ENCODE measurements around the gene SLC37A4.

SLC37A4 gene

GRCh38 chr11:119047205-119047604 is 16.5 kb upstream of the SLC37A4 start:
- H3K9me3 ChIP-seq (ENCODE audit: insufficient read depth, low read length): no peaks in the 10 kb centered on the region
- no peak for TF ChIP-seq CTCF (IDR thresholded peaks at IDR 0.05; ENCODE audit: insufficient read depth, low read length, poor library complexity, severe bottlenecking)
- no peak for TF ChIP-seq EZH2phosphoT487 (conservative IDR thresholded peaks at IDR 0.05; ENCODE audit: low read length)
- no peaks in the 10 kb centered on the region for H4K20me1 ChIP-seq (ENCODE audit: low read depth, low read length)
- H3K79me2 ChIP-seq (ENCODE audit: insufficient read depth, low read length): no peaks in the 10 kb centered on the region
- no peaks in the 10 kb centered on the region for H3K27me3 ChIP-seq (ENCODE audit: low read length)
- no peak overlapping the region for H3K9ac ChIP-seq (ENCODE audit: low read length)
- no peak overlapping the region for H3K4me2 ChIP-seq (ENCODE audit: low read depth, low read length, poor library complexity, severe bottlenecking)
- 0 out of 2 replicates have a peak, but pooled peaks cover 2% of the 10 kb centered on the region for H3K36me3 ChIP-seq (ENCODE audit: low read length)
- H3K4me3 ChIP-seq (ENCODE audit: insufficient read depth, low read length, poor library complexity, severe bottlenecking): no peak overlapping the region
- peaks cover 3% of the 10 kb centered on the region; the same call in 1 of the 2 replicates for H3F3A ChIP-seq (ENCODE audit: insufficient read depth)
- no peak overlapping the region for H3K27ac ChIP-seq (ENCODE audit: low read depth, low read length)
- no peak overlapping the region for H2AFZ ChIP-seq (ENCODE audit: low read depth, low read length, severe bottlenecking)
- H3K9me2 ChIP-seq (replicated peaks; ENCODE audit: insufficient read depth, low read length): no peaks in the 10 kb centered on the region

DNA sequence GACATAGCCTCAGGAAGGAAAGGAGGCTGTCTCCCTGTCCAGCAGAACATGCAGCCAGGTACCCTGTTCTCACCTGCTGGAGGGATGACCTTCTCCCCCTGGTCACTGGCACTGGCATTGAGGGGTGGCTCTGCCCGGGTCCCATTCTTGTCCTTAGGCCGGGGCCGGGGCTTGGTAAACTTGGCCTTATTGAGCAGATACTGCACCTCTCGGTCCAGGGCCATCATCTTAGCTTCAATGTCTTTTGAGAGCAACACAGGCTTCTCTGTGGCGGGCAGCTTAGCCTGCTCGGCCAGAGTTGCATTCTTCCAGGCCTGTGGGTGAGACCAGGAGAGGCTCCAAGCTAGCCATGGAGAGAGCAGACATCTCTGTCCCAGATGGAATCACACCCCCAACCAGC is 15.8 kb upstream of the SLC37A4 start:
- Histone ChIP-seq H2AFZ (ENCODE audit: low read depth, low read length, severe bottlenecking) (no peak overlapping the region), H4K20me1 (ENCODE audit: low read depth, low read length) (no peaks in the 10 kb centered on the region), H3K4me2 (ENCODE audit: low read depth, low read length, poor library complexity, severe bottlenecking) (no peak overlapping the region), H3K79me2 (ENCODE audit: insufficient read depth, low read length) (no peaks in the 10 kb centered on the region), H3F3A (ENCODE audit: insufficient read depth) (peaks cover 5% of the 10 kb centered on the region; the same call in 1 of the 2 replicates), H3K9ac (ENCODE audit: low read length) (no peak overlapping the region), H3K9me2 (replicated peaks; ENCODE audit: insufficient read depth, low read length) (no peaks in the 10 kb centered on the region), H3K4me3 (ENCODE audit: insufficient read depth, low read length, poor library complexity, severe bottlenecking) (no peak overlapping the region), H3K9me3 (ENCODE audit: insufficient read depth, low read length) (no peaks in the 10 kb centered on the region), H3K27ac (ENCODE audit: low read depth, low read length) (no peak overlapping the region), H3K27me3 (ENCODE audit: low read length) (no peaks in the 10 kb centered on the region), H3K36me3 (ENCODE audit: low read length) (0 out of 2 replicates have a peak, but pooled peaks cover 2% of the 10 kb centered on the region)
- no peak for TF ChIP-seq EZH2phosphoT487 (conservative IDR thresholded peaks at IDR 0.05; ENCODE audit: low read length)
- no peak for TF ChIP-seq CTCF (IDR thresholded peaks at IDR 0.05; ENCODE audit: insufficient read depth, low read length, poor library complexity, severe bottlenecking)

DNA sequence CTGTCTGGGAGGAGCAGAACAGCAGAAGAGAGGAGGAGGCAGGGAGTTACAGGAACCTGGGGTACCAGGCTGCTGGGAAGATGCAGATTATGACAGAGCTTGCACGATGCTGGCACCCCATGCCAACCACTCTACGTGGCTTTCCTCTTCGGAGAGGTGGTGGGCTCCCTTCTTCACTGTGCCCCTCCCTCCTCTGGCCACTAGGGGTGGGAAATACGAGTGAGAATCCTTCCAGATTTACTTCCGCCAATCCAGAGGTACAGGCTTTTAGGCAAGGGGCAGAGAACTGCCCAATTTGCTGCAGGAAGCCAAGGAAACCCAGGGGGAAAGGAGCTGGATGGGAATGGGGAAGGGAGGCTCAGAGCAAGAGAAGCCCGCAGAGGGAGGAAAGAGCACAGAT is 14.0 kb upstream of the SLC37A4 start:
- 0 out of 2 replicates have a peak, but pooled peaks cover 2% of the 10 kb centered on the region for H3K36me3 ChIP-seq (ENCODE audit: low read length)
- no peak overlapping the region for H3K4me2 ChIP-seq (ENCODE audit: low read depth, low read length, poor library complexity, severe bottlenecking)
- no peak overlapping the region for H3K27ac ChIP-seq (ENCODE audit: low read depth, low read length)
- no peak overlapping the region for H3K9ac ChIP-seq (ENCODE audit: low read length)
- H3F3A ChIP-seq (ENCODE audit: insufficient read depth): peaks cover 5% of the 10 kb centered on the region; the same call in 1 of the 2 replicates
- no peaks in the 10 kb centered on the region for H3K9me2 ChIP-seq (replicated peaks; ENCODE audit: insufficient read depth, low read length)
- no peaks in the 10 kb centered on the region for H3K27me3 ChIP-seq (ENCODE audit: low read length)
- no peak overlapping the region for H2AFZ ChIP-seq (ENCODE audit: low read depth, low read length, severe bottlenecking)
- no peaks in the 10 kb centered on the region for H4K20me1 ChIP-seq (ENCODE audit: low read depth, low read length)
- no peaks in the 10 kb centered on the region for H3K79me2 ChIP-seq (ENCODE audit: insufficient read depth, low read length)
- no peak for TF ChIP-seq CTCF (IDR thresholded peaks at IDR 0.05; ENCODE audit: insufficient read depth, low read length, poor library complexity, severe bottlenecking)
- no peak for TF ChIP-seq EZH2phosphoT487 (conservative IDR thresholded peaks at IDR 0.05; ENCODE audit: low read length)
- H3K9me3 ChIP-seq (ENCODE audit: insufficient read depth, low read length): no peaks in the 10 kb centered on the region
- H3K4me3 ChIP-seq (ENCODE audit: insufficient read depth, low read length, poor library complexity, severe bottlenecking): no peak overlapping the region
